GM12801 (cell line): ENCODE results near the gene WNT3.

Source experiments
- CTCF ChIP-seq: IDR thresholded peaks from one replicate; pipeline ENCODE4 v1.5.1; 2011; ENCODE audit warnings: control low read depth; ENCODE audit not compliant: insufficient read length; ENCODE audit errors: extremely low read depth

Gene WNT3

GRCh38 chr17:46777943-46778915, 40.3 kb downstream of the WNT3 start:
- no peak for TF ChIP-seq CTCF

- no peak for TF ChIP-seq CTCF
Measured at GRCh38 chr17:46776298-46777005, 42.0 kb downstream of the WNT3 start.

GRCh38 chr17:46774108-46774737, 44.3 kb downstream of the WNT3 start:
- TF ChIP-seq CTCF: no peak

- no peak for TF ChIP-seq CTCF
Measured at GRCh38 chr17:46773676-46774075, 44.8 kb downstream of the WNT3 start.

- no peak for TF ChIP-seq CTCF
Measured at GRCh38 chr17:46773221-46773605, 45.3 kb downstream of the WNT3 start.

- TF ChIP-seq CTCF: no peak
Measured at GRCh38 chr17:46772475-46773220, 45.8 kb downstream of the WNT3 start.
